ENCODE results near the gene SAPCD2.
"Not testable (repeated sequence)": the region's sequence is repeated elsewhere in the genome, so short reads cannot be mapped to it uniquely, and the experiment has no call there.

Gene SAPCD2

GRCh38 chr9:137045294-137046087 lies 24.9 kb downstream of the SAPCD2 start:
- no peak for DNase-seq

- DNase-seq, result no peak
Observed at GRCh38 chr9:137044502-137045177, 25.7 kb downstream of the SAPCD2 start.

DNA sequence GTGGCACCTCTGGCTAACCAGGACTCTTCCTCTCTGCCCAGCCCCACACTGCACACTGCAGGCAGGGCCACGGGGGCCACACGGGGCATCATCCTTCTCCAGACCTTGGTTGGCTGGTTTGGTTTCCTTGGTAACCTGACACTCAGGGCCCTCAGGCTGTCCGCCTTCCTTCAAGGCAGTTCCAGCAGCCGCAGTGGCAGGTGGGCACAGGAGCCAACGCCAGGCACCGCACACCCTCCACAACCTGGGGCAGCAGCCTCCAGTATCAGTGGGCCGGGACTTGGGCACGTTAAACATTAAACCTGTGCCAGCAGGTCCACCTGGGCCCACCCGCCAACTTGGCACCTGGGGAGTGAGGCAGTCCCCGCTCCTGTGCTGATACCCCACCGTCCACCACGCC lies 26.3 kb downstream of the SAPCD2 start:
- no peak for DNase-seq

GRCh38 chr9:137042751-137043727 lies 27.3 kb downstream of the SAPCD2 start:
- DNase-seq, result no peak

DNA sequence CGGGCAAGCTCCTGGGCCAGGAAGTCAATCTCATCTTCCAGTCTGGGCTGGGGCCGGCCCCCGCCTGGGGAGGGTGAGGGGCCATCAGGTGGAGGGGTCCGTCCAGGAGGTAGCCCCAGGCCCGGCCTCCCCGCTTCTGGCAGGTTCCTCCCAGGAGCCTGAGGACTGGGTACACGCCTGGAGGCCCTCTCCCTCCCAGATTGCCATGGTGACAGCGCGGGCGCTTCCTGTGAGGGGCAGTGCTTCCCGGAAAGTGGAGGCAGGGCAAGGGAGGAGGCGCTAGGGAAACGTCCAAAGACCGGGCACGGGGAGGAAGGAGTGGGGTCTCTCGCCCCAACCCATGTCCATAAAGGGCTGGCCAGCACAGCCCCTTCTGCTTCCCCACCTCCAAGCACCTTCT lies 29.2 kb downstream of the SAPCD2 start:
- no peak for DNase-seq

- no peak for DNase-seq
Observed at GRCh38 chr9:137040568-137040967, 29.8 kb downstream of the SAPCD2 start.

- DNase-seq, result no peak
Observed at GRCh38 chr9:137039611-137040366, 30.6 kb downstream of the SAPCD2 start.

GRCh38 chr9:137038916-137039315 lies 31.4 kb downstream of the SAPCD2 start:
- no peak for DNase-seq

- DNase-seq, result no peak
Observed at GRCh38 chr9:137037483-137037882, 32.9 kb downstream of the SAPCD2 start.

DNA sequence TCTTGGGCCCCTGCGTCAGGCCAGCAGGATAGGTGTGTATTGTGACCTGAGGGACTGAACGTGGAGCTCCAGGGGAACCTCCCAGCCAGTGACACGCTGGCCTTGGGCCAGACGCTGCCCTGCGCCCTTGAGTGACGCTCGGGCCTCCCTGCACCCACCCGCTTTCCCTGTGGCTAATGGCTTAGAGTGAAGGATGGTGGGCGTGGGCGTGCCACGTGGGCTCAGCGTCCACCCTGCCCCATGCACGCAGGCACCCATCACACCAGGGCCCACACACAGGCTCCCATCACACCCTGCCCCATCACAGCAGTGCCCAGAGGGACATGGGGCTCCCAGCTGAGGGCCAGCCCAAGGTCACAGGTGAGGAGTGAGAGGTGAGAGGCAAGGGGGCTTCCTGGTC lies 33.3 kb downstream of the SAPCD2 start:
- no peak for DNase-seq

- no peak for DNase-seq
Observed at GRCh38 chr9:137035937-137036336, 34.4 kb downstream of the SAPCD2 start.

GRCh38 chr9:137035507-137035834 lies 34.9 kb downstream of the SAPCD2 start:
- DNase-seq, result no peak

- peak; percentile 55 for DNase-seq
Observed at GRCh38 chr9:137034709-137035506, 35.4 kb downstream of the SAPCD2 start.

- peak; percentile 83 for DNase-seq
Observed at GRCh38 chr9:137034039-137034708, 36.2 kb downstream of the SAPCD2 start.

DNA sequence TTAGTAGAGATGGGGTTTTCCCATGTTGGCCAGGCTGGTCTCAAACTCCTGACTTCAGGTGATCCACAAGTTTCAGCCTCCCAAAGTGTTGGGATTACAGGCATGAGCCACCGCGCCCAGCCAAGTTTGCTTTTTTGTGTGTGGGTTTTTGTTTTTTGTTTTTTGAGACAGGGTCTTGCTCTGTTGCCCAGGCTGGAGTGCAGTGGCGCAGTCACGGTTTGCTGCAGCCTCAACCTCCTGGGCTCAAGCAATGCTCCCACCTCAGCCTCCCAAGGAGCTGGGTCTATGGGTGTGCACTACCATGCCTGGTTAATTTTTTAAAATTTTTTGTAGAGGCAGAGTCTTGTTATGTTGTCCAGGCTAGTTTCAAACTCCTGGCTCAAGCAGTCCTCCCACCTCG lies 36.9 kb downstream of the SAPCD2 start:
- DNase-seq, result not testable (repeated sequence)

DNA sequence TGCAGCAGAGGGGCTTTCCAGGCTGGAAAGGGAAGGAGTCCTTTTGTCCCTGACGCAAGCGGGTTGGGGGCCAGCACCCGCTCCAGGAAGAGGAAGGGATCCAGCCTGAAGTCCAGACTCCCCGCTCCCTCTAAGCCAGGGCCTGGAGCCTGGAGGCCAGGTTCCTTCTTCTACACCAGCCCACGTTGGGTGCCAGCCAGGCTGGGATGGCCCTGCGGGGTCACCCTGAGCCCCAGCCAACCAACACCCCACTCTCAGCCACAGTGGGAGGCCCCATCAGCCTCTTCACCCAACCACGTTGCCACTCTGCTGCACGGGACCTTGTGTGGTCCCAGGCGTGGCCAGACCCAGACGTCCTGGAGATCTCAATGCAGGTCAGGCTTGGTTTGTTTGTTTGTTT lies 37.5 kb downstream of the SAPCD2 start:
- DNase-seq, result peak; percentile 86

DNA sequence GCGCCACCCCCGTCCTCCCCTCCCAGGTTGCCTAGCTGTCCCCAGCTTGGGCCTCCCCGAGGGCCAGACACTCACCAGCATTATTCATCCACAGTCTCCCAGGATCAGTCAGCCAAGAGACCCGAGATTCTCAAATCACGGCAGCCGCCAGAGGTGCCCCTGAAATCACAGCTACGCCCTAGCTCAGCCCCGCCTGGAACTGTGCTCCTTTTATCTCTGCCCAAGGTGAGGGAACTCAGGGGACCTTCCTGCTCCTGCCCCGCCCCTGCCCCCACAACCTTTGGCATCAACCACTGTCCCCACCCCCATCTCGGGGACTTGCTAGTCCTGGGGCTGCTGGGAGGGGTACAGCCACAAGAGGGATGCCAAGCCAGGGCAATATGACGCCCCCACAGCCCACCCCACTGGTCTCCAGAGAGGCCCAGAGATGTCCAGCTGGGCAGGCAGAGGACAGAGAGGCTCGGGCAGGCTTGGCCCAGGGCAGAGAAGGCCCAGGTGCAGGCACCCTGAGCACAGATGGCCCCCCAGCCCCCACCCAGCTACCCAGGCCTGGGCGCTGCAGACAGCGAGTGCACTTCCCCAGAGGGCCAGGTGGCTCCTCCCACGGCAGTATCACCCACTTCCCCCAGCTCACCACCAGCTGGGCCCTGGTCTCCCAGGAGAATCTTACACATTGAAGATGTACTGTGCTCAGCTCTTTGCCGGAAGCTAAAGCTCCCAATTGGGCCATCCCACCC lies 38.3 kb downstream of the SAPCD2 start, which contains the start of gene FUT7:
Gene FUT7, minus strand, starts transcription at position 185 of the 737 bp plus-strand sequence. Its CDS starts 97 bp downstream, at position 88.
- DNase-seq, result peak; percentile 70

DNA sequence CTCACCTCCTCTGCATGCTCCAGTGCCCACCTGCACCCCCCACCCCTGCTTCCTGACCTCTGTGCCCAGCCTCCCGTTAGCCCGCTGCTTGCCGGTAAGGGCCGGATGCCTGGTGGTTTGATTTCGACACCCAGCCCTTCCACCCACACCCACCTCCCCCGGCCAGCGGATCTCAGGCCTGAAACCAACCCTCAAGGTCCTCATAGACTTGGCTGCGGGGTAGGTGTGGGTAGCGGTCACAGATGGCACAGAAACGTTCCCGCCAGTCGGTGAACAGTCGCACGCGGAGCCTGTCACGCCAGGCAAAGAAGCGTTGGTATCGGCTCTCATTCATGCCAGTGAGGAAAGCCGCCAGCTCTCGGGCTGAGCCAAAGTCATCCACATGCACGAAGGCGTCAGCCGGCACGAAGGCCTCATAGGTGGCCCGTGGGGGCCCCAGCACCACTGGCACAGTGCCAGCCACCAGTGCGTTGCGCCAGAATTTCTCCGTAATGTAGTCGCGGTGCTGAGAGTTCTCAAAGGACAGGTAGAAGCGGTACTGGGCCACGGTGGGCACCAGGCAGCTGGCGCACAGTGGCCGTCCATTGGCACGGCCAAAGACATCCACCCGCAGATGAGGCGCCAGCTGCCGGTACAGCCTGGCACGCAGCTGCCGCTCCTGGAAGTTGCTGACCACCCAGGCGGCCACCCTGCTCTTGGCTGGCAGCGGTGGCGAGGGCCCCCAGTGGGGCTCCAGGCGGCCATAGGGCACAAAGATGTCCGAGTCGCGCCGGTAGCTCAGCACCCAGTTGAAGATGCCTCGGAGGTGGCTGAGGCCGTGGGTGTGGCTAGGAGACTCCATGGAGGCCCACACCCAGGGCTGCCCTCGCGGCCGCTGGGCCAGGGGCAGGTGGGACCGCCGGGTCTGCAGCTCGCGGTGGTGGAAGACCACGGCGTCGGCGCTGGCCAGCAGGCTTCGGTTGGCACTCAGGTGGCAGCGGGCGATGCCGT lies 39.5 kb downstream of the SAPCD2 start:
- DNase-seq, result peak; percentile 92

DNA sequence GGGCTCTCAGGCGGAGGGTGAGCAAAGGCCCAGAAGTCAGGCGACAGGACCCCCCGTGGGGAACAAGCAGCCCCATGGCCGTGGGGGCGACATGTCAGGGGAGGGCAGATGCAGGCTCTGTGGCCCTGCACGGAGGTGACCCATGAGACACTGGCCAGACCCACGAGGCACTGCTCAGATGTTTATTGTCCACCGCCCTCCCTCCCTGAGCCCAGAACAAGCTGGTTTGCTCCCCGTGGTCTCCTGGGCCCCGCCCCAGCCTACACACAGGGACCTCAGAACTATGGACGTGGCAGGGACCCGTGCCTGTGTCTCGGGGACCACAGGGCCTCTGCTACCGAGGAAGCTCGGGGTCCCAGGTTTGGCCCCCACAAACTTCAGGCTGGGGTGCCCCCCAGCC lies 40.4 kb downstream of the SAPCD2 start:
- DNase-seq, result peak; percentile 42

All from GF-D8 (cell line).